Measurements from ENCODE around the gene TRPV3.
"Not testable (repeated sequence)": the region's sequence is repeated elsewhere in the genome, so short reads cannot be mapped to it uniquely, and the experiment has no call there.

The TRPV3 gene

DNA sequence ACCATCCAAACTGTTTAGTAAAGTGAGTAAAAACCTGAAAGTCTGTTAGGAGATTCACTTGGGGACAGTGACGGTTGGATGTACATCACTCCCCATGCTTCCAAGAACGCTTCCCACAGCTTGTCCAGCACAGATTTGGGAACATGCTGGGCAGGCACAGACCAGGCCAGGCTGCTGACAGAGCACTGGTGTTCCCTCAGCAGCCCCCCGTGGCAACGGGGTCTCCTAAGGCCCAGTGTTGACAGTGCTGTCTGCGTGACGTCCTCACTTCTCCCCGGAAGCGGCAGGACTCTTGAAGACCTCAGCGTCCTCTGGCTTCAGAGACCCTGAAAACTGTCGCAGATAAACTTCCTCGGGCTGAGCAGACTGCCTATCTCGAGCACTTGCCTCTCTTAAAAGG, 8.9 kb upstream of the TRPV3 start:
- Histone ChIP-seq H3K9me3 (ENCODE audit: low read length) (peaks cover 4% of the 10 kb centered on the region), H3K36me3 (ENCODE audit: insufficient read depth, low read length) (peaks cover 19% of the 10 kb centered on the region), H3K27me3 (ENCODE audit: insufficient read depth, low read length) (no peaks in the 10 kb centered on the region), H3K4me1 (ENCODE audit: insufficient read depth, low read length) (no peaks in the 10 kb centered on the region), H3K4me3 (ENCODE audit: low read length) (no peak overlapping the region), H2AFZ (ENCODE audit: low read depth, low read length) (no peak overlapping the region)

DNA sequence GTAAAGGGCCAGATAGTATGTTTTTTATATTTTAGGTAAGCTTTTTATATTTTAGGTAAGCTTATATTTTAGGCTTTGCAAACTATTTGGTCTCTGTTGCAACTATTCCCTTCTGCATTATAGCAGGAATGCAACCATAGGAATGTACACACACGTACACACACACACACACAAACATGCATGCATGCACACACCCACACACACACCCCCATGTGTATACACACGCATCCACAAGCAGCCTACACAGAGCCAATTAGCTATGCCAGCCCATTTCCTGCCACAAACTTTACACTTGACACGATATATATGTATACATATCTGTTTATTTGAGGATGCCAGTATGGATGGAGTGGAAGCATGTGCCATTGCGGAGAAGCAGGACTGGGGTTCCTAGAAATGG, 7.5 kb upstream of the TRPV3 start:
- Histone ChIP-seq H3K4me1 (ENCODE audit: insufficient read depth, low read length) (no peaks in the 10 kb centered on the region), H3K27me3 (ENCODE audit: insufficient read depth, low read length) (no peaks in the 10 kb centered on the region), H3K36me3 (ENCODE audit: insufficient read depth, low read length) (peaks cover 9% of the 10 kb centered on the region), H3K4me3 (ENCODE audit: low read length) (no peak overlapping the region), H3K9me3 (ENCODE audit: low read length) (peaks cover 4% of the 10 kb centered on the region), H2AFZ (ENCODE audit: low read depth, low read length) (no peak overlapping the region)

- H3K27me3 ChIP-seq (ENCODE audit: insufficient read depth, low read length); H3K4me3 ChIP-seq (ENCODE audit: low read length); H3K36me3 ChIP-seq (ENCODE audit: insufficient read depth, low read length); H3K4me1 ChIP-seq (ENCODE audit: insufficient read depth, low read length); H2AFZ ChIP-seq (ENCODE audit: low read depth, low read length); H3K9me3 ChIP-seq (ENCODE audit: low read length): not testable (repeated sequence)
These were observed 6.6 kb upstream of the TRPV3 start for GRCh38 chr17:3564241-3564640.

- no peaks in the 10 kb centered on the region for H3K27me3 ChIP-seq (ENCODE audit: insufficient read depth, low read length)
- H3K4me1 ChIP-seq (ENCODE audit: insufficient read depth, low read length): no peaks in the 10 kb centered on the region
- no peak overlapping the region for H2AFZ ChIP-seq (ENCODE audit: low read depth, low read length)
These were observed 1.6 kb upstream of the TRPV3 start for GRCh38 chr17:3559270-3559645.

DNA sequence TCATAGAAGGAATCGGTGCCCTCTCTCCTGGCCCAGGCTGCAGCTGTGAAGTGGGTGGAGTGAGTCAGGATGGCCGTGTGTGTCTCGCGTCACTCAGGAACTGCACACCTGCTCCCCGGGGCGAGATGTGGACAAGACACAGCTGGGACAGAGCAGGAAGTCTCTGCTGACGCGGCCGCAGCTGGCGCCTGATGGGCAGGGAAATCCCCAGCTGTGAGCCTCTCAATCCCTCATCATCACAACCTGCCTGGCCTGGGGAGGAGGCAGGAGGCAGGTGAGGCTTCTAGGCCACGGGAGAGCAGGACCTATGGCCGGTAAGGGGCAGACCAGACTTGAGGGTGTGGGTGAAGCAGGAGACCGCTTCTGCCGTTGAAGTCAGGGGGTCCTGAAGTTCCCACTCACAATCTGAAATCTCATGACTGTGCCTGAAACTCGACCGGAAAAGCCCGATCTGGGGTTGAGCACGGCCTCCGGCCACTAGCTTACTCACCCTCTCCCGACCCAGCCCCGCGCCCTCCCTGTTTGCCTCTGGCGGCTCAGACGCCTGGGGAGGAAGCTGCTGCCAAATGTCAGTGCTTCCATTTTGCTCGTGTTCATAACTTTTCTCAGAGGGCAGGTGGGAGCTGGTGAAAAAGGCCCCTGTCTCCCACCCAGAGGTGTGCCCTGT, 1.1 kb upstream of the TRPV3 start:
- Histone ChIP-seq H3K4me3 (ENCODE audit: low read length) (no peak overlapping the region), H3K4me1 (ENCODE audit: insufficient read depth, low read length) (no peaks in the 10 kb centered on the region), H2AFZ (ENCODE audit: low read depth, low read length) (no peak overlapping the region), H3K27me3 (ENCODE audit: insufficient read depth, low read length) (no peaks in the 10 kb centered on the region), H3K9me3 (ENCODE audit: low read length) (no peaks in the 10 kb centered on the region), H3K36me3 (ENCODE audit: insufficient read depth, low read length) (no peaks in the 10 kb centered on the region)

More at GRCh38 chr17:3559270-3559645, 1.6 kb upstream of the TRPV3 start:
- no peak overlapping the region for H3K4me3 ChIP-seq (ENCODE audit: low read length)
- no peaks in the 10 kb centered on the region for H3K36me3 ChIP-seq (ENCODE audit: insufficient read depth, low read length)
- H3K9me3 ChIP-seq (ENCODE audit: low read length): no peaks in the 10 kb centered on the region

DNA sequence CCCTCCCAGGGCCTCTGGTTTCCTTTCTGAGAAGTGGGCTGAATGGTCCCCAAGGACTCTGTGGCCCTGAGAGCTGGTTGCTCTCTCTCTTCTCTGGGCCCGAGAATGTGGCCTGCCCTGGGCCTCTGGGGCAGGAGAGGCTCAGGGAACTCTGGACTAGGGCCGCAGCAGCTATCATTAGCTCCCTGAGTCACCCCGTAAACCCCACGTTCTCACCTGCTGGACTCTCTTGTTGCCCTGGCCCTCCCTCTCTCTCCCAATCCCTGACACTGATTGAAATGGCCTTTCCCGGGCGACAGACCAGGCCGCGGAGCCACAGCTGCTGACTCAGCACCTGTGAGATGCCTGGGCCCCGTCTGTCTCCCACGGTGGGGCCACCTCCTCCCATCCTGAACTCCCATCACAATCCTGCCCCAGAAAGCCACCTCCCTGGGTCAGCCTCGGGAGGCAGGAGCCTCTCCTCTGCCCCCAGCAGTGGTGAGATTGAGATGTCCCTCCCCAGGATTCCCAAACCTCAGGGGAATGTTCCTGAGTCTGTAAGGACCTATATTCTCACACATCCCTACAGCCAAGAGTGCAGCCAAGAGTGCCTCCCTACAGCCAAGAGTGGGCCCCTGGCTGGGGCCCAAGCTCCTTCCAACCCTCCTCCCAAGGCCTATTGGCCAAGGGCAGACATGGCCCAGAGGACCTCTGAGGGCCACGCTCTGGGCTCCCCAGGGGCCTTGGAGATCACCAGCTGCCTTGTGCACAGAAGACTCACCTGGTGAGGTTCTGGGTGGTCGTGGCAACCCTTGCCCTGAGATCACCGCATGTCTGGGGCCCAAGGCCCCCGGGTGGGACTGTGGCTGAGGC, 470 bp downstream of the TRPV3 start:
- Histone ChIP-seq H3K27me3 (ENCODE audit: insufficient read depth, low read length) (no peaks in the 10 kb centered on the region), H3K4me1 (ENCODE audit: insufficient read depth, low read length) (no peaks in the 10 kb centered on the region), H3K9me3 (ENCODE audit: low read length) (no peaks in the 10 kb centered on the region), H2AFZ (ENCODE audit: low read depth, low read length) (no peak overlapping the region), H3K36me3 (ENCODE audit: insufficient read depth, low read length) (no peaks in the 10 kb centered on the region), H3K4me3 (ENCODE audit: low read length) (no peak overlapping the region)

DNA sequence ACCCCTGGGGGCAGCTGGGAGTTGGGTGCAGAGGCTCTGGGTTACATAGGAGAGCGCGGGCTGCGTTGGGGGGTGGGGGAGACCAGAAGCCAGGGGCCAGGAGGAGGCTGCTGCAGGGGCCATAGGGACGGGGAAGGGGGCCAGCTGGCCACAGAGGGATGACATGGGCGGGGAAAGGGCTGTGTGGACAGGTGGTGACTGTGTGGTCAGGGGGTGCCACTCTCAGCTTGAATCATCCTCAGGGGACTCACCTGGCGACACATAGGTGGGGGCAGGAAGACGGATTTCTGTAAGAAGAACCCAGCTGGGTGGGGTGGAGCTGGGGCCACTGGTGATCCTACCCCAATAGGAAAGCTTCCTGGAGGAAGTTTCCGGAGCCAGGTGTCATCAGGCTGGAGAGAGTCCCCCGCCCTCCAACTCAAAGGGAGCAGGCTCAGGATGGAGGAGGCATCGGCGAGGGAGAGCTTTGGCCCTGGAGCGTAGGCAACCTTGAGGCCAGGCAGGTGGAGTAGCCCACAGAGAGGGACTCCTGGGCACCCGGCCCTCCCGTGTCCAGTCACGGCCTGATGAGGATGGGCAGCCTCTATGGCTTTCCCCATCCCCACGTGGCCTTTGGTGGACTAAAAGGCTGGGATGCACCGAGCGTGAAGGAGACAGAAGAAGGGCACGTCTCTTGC, 1.2 kb downstream of the TRPV3 start:
- Histone ChIP-seq H3K36me3 (ENCODE audit: insufficient read depth, low read length) (no peaks in the 10 kb centered on the region), H3K4me1 (ENCODE audit: insufficient read depth, low read length) (no peaks in the 10 kb centered on the region), H3K9me3 (ENCODE audit: low read length) (no peaks in the 10 kb centered on the region), H3K4me3 (ENCODE audit: low read length) (no peak overlapping the region), H3K27me3 (ENCODE audit: insufficient read depth, low read length) (no peaks in the 10 kb centered on the region), H2AFZ (ENCODE audit: low read depth, low read length) (no peak overlapping the region)

- Histone ChIP-seq H3K4me3 (ENCODE audit: low read length) (no peak overlapping the region), H3K9me3 (ENCODE audit: low read length) (no peaks in the 10 kb centered on the region), H3K4me1 (ENCODE audit: insufficient read depth, low read length) (no peaks in the 10 kb centered on the region), H3K27me3 (ENCODE audit: insufficient read depth, low read length) (no peaks in the 10 kb centered on the region), H2AFZ (ENCODE audit: low read depth, low read length) (no peak overlapping the region), H3K36me3 (ENCODE audit: insufficient read depth, low read length) (no peaks in the 10 kb centered on the region)
These were observed 2.3 kb downstream of the TRPV3 start for GRCh38 chr17:3555189-3555796.

DNA sequence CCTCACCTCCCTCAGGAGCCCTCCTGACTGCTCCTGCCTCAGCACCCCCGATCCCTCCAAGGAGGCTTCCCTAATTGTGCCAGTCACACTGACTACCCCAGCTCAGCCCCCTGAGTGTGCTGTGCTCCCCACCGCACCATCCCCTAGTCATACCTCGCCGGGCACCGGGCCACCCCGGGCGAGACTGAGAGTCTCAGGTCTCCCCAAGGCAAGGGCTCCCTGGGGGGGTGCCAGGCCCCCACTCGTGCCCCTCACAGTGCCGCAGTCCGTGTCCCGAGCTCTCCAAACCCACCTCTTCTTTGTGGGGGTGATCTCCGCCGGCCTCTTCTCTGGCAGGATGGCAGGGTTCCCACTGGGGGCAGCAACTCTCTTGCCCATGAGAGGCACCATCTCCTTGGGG, 3.2 kb downstream of the TRPV3 start:
- Histone ChIP-seq H3K27me3 (ENCODE audit: insufficient read depth, low read length) (no peaks in the 10 kb centered on the region), H3K36me3 (ENCODE audit: insufficient read depth, low read length) (no peaks in the 10 kb centered on the region), H3K4me3 (ENCODE audit: low read length) (no peak overlapping the region), H3K9me3 (ENCODE audit: low read length) (no peaks in the 10 kb centered on the region), H2AFZ (ENCODE audit: low read depth, low read length) (no peak overlapping the region), H3K4me1 (ENCODE audit: insufficient read depth, low read length) (no peaks in the 10 kb centered on the region)

DNA sequence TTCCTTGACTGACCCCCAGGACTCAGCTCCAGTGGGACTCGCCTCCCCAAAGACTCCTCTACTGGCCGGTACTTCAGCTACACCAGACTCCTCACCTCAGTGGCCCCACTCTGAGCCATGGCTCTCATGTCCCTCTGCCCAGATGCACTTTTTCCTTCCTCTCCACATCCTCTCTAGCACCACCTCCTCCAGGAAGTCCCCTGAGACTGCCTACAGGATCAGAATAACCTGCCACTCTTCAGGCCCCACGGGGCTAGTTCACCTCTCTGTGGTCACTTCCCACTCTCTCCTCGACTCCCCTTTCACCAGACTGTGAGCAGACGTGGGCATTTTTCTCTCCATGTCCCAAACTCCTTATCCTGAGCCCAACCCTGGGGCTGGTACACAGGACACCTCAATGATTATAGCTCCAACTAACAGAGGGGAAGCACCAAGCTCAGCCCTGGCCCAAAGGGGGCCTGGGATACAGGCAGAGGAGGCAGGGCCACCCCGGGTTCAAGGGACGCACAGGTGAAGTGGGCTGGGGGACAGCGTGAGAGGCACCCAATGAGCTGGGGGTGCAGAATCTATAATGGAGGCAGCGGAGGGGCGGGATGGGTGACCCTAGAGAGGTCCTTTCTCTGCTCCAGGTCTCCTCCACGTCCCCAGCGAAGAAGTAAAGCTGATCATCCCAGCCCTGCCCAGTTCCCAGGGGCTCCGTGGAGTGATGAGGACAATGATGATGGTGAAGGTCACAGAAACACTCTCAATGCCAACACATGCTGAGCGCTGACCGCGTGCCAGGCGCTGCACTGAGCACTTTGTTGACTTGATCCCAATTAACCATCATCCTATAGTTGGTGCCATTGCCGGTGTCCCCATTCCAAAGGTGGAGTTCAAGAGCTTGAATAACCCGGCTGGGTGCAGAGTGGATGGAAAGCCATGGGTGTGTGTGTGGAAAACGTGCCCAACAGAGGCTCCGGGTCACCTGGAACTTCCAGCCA, 3.9 kb downstream of the TRPV3 start:
- Histone ChIP-seq H3K4me3 (ENCODE audit: low read length) (no peak overlapping the region), H3K4me1 (ENCODE audit: insufficient read depth, low read length) (no peaks in the 10 kb centered on the region), H3K36me3 (ENCODE audit: insufficient read depth, low read length) (no peaks in the 10 kb centered on the region), H3K9me3 (ENCODE audit: low read length) (no peaks in the 10 kb centered on the region), H3K27me3 (ENCODE audit: insufficient read depth, low read length) (no peaks in the 10 kb centered on the region), H2AFZ (ENCODE audit: low read depth, low read length) (no peak overlapping the region)

DNA sequence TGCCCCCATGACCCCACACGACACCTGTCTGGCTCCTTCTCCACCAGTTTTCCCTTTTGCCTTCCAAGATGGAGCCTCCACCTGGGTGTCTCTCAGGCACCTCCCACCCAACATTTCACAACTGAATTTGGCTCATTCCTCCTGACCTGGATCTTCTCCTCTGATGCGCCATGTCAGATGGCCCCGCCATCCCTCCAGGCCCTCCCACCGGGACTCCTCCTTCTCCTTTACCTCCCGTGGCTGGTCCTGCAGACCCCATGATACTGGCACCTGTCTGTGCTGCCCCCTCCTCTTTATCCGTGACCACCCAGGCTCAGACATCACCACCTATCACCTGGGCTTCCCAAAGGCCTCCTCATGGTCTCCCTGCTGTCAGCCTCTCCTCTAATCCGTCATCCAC, 4.7 kb downstream of the TRPV3 start:
- Histone ChIP-seq H2AFZ (ENCODE audit: low read depth, low read length) (no peak overlapping the region), H3K36me3 (ENCODE audit: insufficient read depth, low read length) (no peaks in the 10 kb centered on the region), H3K9me3 (ENCODE audit: low read length) (no peaks in the 10 kb centered on the region), H3K4me1 (ENCODE audit: insufficient read depth, low read length) (no peaks in the 10 kb centered on the region), H3K4me3 (ENCODE audit: low read length) (no peak overlapping the region), H3K27me3 (ENCODE audit: insufficient read depth, low read length) (no peaks in the 10 kb centered on the region)

- no peaks in the 10 kb centered on the region for H3K27me3 ChIP-seq (ENCODE audit: insufficient read depth, low read length)
- no peak overlapping the region for H3K4me3 ChIP-seq (ENCODE audit: low read length)
- no peaks in the 10 kb centered on the region for H3K36me3 ChIP-seq (ENCODE audit: insufficient read depth, low read length)
- H3K4me1 ChIP-seq (ENCODE audit: insufficient read depth, low read length): no peaks in the 10 kb centered on the region
- H2AFZ ChIP-seq (ENCODE audit: low read depth, low read length): no peak overlapping the region
- no peaks in the 10 kb centered on the region for H3K9me3 ChIP-seq (ENCODE audit: low read length)
These were observed 6.4 kb downstream of the TRPV3 start for GRCh38 chr17:3551189-3551588.

All from neuron (in vitro differentiated cells).